GM12878 (cell line): ENCODE results near the gene FOXP1. TPM values are rescaled to one million over a fixed set of nuclear protein-coding genes. Genes with fewer than 3 reads are reported as not detected.

Experiments used
- ATAC-seq: fragments of 200-7000 bp; cut with Tn5 transposase; 3 replicates; pipeline ENCODE4 v1.9.1; 2020; ENCODE audit warnings: mild to moderate bottlenecking, moderate library complexity
- BruUV-seq: library from RNA; stranded (reverse); fragments of 400-500 nt; replicated peaks from 2 replicates; lab custom pipeline; 2021; lab: Mats Ljungman, UMichigan
- CTCF ChIA-PET: fragments of 300-600 bp; sonication (Branson Sonifier 250); formaldehyde crosslinking; extraction: SDS; loops from one replicate; lab custom pipeline; 2021; ENCODE audit warnings: inconsistent platforms; lab: Yijun Ruan, JAX
- POLR2A ChIA-PET: fragments of 350-600 bp; formaldehyde crosslinking; extraction: SDS; loops from one replicate; lab custom pipeline; 2021; ENCODE audit warnings: inconsistent platforms; lab: Charles Lee
- RAD21 ChIA-PET: fragments of 300-600 bp; sonication (Branson Sonifier 250); formaldehyde crosslinking; loops from one replicate; lab custom pipeline; 2023; ENCODE audit warnings: antibody characterized with exemption; ENCODE audit not compliant: unreplicated experiment; lab: Charles Lee
- SMC1A ChIA-PET: fragments of 300-600 bp; sonication (Branson Sonifier 250); formaldehyde crosslinking; loops from one replicate; lab custom pipeline; 2023; ENCODE audit not compliant: unreplicated experiment, uncharacterized antibody; lab: Charles Lee
- DNase-seq: peaks from one replicate; pipeline ENCODE4 v3.0.0-alpha.2; 2011; ENCODE audit warnings: low read depth, low spot score
- FAIRE-seq: peaks from 3 replicates; lab custom pipeline; 2011; peaks lifted over from hg19 to GRCh38; lab: Jason Lieb, UNC
- H2AFZ ChIP-seq: 2 replicates; pipeline ENCODE4 v1.6.0; 2011; ENCODE audit warnings: low read depth, low read length, control low read depth; ENCODE audit not compliant: control insufficient read depth
- H3K27ac ChIP-seq: 2 replicates; pipeline ENCODE4 v1.5.1; 2011; ENCODE audit warnings: control low read depth; ENCODE audit not compliant: control insufficient read depth, insufficient read depth
- H3K27me3 ChIP-seq, 2 experiments: replicated peaks in 1 of 2; 2 replicates each; pipeline versions ENCODE4 v1.6.0 to v1.6.1; 2011; ENCODE audit warnings: low read length in 1 of 2; ENCODE audit not compliant: control insufficient read depth in 2 of 2, insufficient read depth in 2 of 2
- H3K36me3 ChIP-seq, 2 experiments: 2 replicates each; pipeline ENCODE4 v1.5.1; 2011; ENCODE audit warnings: low read length in 1 of 2; ENCODE audit not compliant: control insufficient read depth in 2 of 2, insufficient read depth in 2 of 2
- H3K4me1 ChIP-seq: 2 replicates; pipeline ENCODE4 v1.6.1; 2011; ENCODE audit warnings: mild to moderate bottlenecking, low read length, moderate library complexity, mixed read lengths; ENCODE audit not compliant: control insufficient read depth, insufficient read depth
- H3K4me2 ChIP-seq: 2 replicates; pipeline ENCODE4 v1.6.0; 2011; ENCODE audit warnings: control low read depth; ENCODE audit not compliant: control insufficient read depth, insufficient read depth
- H3K4me3 ChIP-seq: fragments of 200-600 bp; sonication (generic); 2 replicates; pipeline ENCODE4 v1.5.1; 2016
- H3K79me2 ChIP-seq: 2 replicates; pipeline ENCODE4 v1.6.0; 2011; ENCODE audit warnings: low read length; ENCODE audit not compliant: control insufficient read depth, insufficient read depth
- H3K9ac ChIP-seq: 2 replicates; pipeline ENCODE4 v1.8.0; 2011; ENCODE audit warnings: low read length, control low read depth, mixed read lengths; ENCODE audit not compliant: control insufficient read depth, insufficient read depth
- H3K9me3 ChIP-seq: replicated peaks from 3 replicates; pipeline ENCODE4 v1.5.1; 2011; ENCODE audit warnings: mild to moderate bottlenecking, low read length; ENCODE audit not compliant: control insufficient read depth, insufficient read depth
- H4K20me1 ChIP-seq: 2 replicates; pipeline ENCODE4 v1.6.0; 2011; ENCODE audit not compliant: control insufficient read depth, insufficient read depth
- ZBTB40 ChIP-seq: fragments of 450-650 bp; IDR thresholded peaks from 2 replicates; pipeline ENCODE4 v1.6.1; 2016; ENCODE audit warnings: mild to moderate bottlenecking, moderate library complexity, borderline replicate concordance
- WGBS: methylation state at CpG from one replicate; pipeline ENCODE4 v1.1.6; 2016; ENCODE audit warnings: low lambda C conversion rate; ENCODE audit not compliant: insufficient replicate concordance, insufficient coverage; ENCODE audit errors: missing lambda C conversion rate; 5-methylcytosine and 5-hydroxymethylcytosine counted together
- in situ Hi-C: fragments of 300-500 bp; cut with MboI; formaldehyde crosslinking; loops from 9 replicates; pipeline ENCODE4 v1.14.3; 2018; ENCODE audit warnings: mixed read lengths
- intact Hi-C: fragments of 100-400 bp; cut with micrococcal nuclease; formaldehyde crosslinking; loops from one replicate; pipeline ENCODE4 v1.14.2; 2022; ENCODE audit not compliant: unreplicated experiment
- polyA plus RNA-seq, 11 experiments: library from polyadenylated mRNA; depleted of rRNA in 4 of 11; unstranded in 6 of 11; stranded (reverse) in 5 of 11; fragments of >200 nt; fragmentation: Nextera tagmentation in 4 of 11; fragmentation: Illumina TruSeq in 1 of 11; extraction: Ambion mirVana in 4 of 11; extraction: Trizol in 1 of 11; gene quantifications; 1 replicate in 1 of 11; 2 replicates in 10 of 11; pipeline versions ENCODE4 v1.2.1 to v1.2.3, GENCODE V29; 2011 to 2016; ENCODE audit warnings: inconsistent platforms in 2 of 11, missing spikeins in 2 of 11, low read depth in 1 of 11
- total RNA-seq, 4 experiments: library from RNA; depleted of rRNA in 3 of 4; stranded (reverse); fragments of >200 nt in 3 of 4; fragmentation: Illumina TruSeq in 1 of 4; extraction: Trizol in 1 of 4; gene quantifications; 2 replicates each; pipeline versions ENCODE4 v1.2.1 to v1.2.3, GENCODE V29; 2013 to 2021

The FOXP1 gene
- total and polyA plus RNA-seq, 10 of the 15 experiments (the other 5 are each of a cell fraction or from before 2014, with no cell fraction given) = 0.05 to 1.6 (median 0.20) TPM; not detected in 1

GRCh38 chr3:71052716-71053115 is 530.8 kb downstream of the FOXP1 start:
- H3K4me3 ChIP-seq = no peak overlapping the region
- in situ Hi-C loops (no loop called here), intact Hi-C loops (no loop called here)
- H3K9ac ChIP-seq = no peak overlapping the region
- H3K27me3 ChIP-seq = peaks cover 0 to 3% of the 10 kb centered on the region in 2 experiments; a peak in 1 of 4 replicates
- no TSS peak for BruUV-seq
- no peak for DNase-seq
- no peak overlapping the region for H2AFZ ChIP-seq
- no peaks in the 10 kb centered on the region for H4K20me1 ChIP-seq
- no peak for FAIRE-seq
- H3K4me2 ChIP-seq = no peak overlapping the region
- no peak for TF ChIP-seq ZBTB40
- ChIA-PET CTCF (no interaction called here), POLR2A (no interaction called here), SMC1A (no interaction called here), RAD21 (no interaction called here)
- H3K9me3 ChIP-seq = no peaks in the 10 kb centered on the region
- H3K4me1 ChIP-seq = no peaks in the 10 kb centered on the region
- H3K27ac ChIP-seq = no peak overlapping the region
- ATAC-seq = no peak
- no peaks in the 10 kb centered on the region for H3K36me3 ChIP-seq
- no peaks in the 10 kb centered on the region for H3K79me2 ChIP-seq
- WGBS = 71% methylated on average over 5 of the region's 5 CpGs
